Measurements from ENCODE around the gene DPF3.

DPF3 gene

DNA sequence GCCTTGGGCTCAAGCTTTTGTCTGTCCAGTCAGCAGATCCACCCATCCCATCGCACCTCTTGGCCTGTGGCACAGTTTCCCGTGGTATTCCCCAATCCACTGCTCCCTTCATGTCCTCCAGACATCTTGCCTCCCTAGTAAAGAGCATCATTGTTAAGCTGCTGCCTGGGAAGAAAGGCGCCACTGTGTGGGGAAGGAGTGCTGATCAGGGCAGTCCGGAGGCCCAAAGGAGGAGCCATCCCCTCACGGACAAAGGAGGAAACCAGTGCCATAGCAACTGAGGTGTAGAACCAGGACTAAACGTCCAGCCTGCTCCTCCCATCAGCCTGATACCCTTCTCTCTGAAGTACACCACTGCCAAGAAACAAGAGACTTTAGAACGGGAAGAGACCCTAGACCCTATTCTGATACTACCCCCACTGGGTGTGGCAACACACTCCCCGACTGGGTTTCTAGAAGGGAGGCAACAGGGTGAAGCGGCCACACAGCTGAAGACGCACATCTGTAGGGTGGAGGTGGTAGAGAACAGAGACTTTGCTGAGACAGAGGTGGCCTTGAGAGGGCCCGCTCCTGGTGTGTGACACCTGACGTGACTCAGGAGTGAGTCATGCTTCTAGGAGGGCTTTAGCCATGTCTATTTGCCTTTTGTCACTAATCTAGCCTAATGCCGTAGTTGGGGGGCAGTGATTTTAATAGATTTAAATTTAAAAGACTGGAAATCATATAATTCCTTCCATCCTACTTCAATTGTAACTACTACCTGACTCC lies 185.0 kb downstream of the DPF3 start:
- no peak for DNase-seq

DNA sequence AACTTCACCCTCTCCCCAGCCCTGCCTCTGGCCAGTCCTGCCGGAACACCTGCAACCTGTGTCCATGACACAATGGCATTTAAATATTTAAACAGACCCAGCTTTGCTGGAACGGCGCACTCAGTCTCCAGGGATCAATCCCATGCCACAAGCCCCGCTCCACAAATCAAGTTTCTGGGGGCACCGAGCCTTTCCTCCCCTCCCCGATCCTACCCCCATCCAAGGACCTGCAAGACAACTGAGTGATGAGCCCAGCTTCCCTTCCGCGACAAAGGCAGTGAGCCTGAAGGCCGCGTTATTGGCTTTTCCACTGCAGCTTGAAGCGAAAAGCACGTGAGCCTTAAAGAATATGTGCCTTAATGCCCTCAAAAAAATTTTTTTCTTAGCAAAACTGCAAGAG lies 185.7 kb downstream of the DPF3 start:
- DNase-seq: no peak

DNA sequence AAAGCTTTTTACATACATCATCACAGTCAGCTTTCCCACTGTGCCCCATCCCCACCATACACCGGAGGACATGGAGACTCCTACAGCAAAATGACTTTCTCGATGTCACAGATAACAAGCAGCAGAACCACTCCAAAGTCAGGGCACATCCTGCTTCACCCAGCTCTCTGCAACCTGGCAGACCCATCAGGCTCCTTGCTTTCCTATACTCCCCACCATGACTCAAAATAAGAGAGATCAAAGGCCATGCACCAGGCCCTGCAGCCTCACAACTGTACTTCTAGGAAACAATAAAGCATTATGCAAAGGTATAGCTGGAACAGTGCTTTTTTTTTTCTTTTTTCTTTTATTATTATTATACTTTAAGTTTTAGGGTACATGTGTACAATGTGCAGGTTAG lies 187.4 kb downstream of the DPF3 start:
- no peak for DNase-seq

- DNase-seq: no peak
Observed at GRCh38 chr14:72704502-72704901, 189.4 kb downstream of the DPF3 start.

DNA sequence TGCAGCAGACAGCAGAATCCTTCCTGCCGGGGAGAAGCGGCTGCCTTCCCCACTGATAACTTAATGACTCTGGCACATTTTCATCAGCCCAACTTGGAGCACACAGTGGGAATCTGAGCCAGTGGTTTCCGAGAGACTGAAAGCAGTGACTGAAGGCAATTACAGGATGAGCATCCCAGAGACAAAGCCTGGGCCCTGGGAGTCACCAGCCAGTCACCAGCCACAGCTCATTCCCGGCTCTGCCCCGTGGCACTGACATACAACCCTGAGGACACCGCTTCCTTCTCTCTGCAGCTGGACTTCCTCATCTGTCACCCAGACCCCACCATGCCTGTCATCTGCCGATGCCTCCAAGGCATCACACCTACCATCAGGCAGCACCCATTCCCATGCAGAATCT lies 192.3 kb downstream of the DPF3 start:
- DNase-seq: no peak

DNA sequence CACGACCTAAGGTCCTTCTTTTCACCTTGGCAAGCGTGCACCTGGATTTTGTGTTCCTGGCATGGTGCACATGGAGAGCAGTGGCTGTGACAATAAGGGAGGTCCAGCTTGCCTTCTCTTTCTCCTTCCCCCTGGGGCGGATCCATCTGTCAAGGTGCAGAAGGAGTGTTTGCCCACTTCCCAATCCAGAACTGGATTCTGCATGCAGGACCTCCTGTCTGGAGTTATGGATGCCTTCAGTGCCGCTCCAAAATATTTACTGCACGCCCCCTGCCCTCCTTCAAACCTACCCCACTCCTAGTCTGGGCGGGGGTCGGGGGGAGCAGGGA lies 192.7 kb downstream of the DPF3 start:
- DNase-seq: no peak

DNA sequence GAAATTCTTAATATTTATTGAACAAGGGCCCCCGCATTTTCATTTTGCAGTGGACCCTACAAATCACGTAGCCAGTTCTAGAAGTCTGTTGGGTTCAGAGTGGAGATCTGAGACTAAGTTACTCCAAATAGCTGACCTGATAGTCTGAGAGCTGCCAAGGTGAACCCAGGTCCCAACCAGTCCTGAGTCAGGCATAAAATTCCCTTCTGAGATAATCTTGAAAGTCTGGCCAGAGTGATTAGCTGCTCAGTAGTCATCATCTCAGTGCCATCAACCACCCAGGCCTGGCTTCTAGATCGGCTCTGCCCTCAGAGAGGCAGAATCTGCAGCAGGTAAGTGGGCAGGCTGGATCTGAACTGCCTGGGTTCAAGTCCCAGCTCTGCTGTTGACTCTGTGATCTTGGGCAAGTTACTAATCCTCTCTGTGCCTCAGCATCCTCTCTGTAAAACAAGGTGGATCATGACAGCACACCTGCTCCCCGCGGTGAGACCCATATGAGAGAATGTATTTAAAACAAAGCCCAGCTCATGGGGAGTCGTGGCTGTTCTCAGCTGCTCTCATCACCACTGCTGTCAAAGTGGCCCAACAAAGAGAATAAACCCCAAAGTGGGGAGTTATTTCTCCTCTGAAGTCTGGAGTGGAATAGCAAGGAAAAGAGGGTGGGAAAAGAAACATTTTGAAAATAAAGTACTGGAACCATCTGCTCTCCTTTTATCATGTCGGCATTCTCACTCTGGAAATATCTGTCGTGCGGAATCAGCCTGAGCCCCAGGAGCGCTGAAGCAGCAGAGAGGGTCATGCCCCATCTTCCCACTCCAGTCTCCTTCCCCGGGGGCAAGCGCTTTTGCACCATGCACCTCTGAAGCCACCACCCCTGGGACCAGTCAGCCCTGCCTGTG lies 193.3 kb downstream of the DPF3 start:
- DNase-seq: no peak

DNA sequence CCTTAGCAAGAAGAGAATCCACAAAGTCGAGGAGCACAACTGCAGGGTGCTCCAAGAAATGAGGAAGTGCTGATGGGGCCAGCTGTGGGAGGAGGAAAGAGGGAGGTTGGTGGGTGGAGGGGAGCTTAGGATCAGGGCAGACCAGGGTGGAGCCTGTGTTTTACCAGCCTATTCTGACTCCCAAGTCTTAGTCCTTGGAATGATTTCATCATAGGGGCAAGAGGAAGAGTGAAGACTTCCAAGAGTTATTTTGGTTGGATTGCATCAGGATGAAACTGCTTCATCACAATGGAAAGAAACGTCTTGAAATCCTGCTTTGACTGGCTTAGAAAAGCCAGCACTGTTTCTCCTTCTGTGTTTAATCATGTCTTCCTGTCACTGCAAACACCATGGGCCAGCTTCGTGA lies 194.0 kb downstream of the DPF3 start:
- DNase-seq: no peak

DNA sequence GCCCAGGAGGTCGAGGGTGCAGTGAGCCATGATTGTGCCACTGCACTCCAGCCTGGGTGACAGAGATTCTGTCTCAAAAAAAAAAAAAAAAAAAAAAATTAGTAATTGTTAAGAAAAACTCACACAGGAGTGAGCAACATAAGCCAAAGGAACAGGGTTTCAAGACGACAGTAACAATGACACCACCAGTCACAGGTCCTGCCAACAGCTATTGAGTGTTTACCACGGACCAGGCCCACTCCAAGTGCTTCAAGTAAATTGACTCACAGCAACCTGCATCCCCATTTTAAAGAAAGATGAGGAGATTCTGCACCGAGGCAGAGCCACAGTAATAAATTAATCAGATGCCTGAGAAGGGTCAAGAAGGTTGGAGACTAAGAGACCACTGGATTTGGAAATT lies 194.5 kb downstream of the DPF3 start:
- no peak for DNase-seq

DNA sequence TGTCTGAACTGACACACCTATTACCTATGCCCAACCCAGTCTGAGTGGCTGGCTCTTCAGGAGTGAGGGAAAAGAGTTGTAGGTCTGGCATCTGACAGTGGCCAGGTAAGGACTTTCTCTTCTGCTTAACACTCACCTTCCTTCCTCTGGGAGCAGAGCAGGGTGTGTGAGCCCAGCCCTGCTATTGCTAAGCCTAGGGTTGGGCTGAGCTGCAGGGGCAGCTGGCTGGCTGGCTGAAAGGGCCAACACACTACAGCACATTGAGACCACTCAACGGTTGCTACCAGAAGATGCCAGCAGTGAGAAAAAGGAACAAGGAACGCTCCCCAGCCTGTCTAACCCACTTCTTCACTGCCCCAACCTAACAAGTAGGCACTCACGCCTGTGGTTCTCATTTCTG lies 201.2 kb downstream of the DPF3 start:
- DNase-seq: no peak

GRCh38 chr14:72690324-72690723 lies 203.6 kb downstream of the DPF3 start:
- DNase-seq: no peak

DNA sequence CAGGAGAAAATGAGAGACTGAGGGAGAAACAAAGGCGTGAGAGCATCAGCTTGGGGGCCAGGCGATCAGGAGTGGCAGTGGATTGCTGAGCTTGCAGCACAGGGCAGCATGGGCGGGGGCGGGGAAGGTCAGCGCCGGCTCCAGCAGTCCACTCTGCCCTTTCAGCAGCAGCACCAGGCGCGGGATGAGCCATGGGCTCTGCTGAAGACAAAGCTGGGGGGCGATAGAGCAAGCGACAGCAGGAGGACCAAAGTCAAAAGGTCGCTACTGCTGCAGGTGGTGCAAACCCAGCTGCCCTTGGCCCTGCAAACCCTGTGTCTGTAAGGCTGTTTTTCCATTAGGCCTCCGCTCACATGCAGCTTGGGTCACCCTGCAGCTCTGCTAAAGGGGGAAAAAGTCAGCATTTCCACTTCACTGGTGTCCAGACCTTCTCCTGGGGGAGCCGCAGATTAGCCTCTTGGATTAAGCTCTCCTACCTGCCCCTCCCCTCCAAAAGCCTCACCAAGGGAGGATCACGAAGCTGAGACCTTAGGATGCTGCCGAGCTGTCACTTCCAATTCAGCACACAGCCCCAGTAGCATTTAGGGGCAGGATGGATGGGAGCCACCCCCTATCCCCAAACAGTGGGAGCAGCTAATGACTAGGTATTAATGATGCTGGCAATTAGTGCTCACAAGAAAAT lies 204.8 kb downstream of the DPF3 start:
- no peak for DNase-seq

GRCh38 chr14:72686832-72687231 lies 207.1 kb downstream of the DPF3 start:
- no peak for DNase-seq

DNA sequence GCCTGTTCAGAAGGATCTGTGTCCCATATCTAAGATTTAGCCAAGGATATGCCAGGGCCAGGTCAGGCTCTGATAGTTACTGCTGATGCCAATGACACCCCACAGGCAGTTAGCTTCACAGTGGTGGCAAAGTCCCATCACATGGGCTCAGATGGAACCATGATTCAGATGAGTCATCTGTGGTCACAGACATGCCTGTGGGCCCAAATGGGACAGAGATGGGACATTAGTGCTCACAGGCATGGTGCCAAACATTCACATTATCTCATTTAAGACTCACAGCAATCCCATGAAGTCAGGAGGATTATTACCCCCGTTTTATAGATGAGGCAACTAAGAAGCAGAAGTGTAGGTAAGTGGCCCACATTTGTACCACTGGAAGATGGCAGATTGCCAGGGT lies 207.8 kb downstream of the DPF3 start:
- no peak for DNase-seq

DNA sequence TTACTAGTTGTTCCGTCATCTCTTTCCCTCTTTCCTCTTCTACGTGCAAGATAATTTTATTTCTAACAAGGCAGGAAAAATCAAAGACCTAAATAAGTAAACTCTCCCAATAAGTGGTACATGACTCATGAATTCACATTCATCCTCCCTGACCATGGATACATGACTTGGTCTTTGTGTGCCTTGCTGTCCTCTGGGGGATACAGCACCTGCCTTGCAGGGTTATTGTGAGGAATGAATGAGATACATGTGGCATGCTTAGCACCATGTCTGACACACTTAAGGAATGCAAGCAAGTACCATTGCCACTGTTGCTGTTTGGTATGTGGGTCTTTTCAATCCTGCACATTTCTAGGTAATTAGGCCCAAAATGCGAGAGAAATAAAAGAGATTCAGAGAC lies 208.4 kb downstream of the DPF3 start:
- no peak for DNase-seq

DNA sequence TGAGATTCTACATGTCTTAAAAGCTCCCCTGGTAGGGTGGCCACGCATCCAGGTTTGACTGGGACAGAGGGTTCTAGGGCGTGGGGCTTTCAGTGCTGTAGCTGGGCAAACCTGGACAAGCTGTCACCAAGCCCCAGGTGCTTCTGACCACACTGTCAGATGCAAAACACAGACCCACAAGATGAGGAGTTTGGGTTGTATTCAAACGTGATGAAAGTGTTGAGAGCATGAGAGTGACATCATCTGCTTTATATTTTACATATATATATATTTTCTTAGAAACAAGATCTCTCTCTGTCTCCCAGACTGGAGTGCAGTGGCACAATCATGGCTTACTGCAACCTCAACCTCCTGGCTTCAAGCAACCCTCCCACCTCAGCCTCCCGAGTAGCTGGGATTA lies 210.1 kb downstream of the DPF3 start:
- DNase-seq: no peak

DNA sequence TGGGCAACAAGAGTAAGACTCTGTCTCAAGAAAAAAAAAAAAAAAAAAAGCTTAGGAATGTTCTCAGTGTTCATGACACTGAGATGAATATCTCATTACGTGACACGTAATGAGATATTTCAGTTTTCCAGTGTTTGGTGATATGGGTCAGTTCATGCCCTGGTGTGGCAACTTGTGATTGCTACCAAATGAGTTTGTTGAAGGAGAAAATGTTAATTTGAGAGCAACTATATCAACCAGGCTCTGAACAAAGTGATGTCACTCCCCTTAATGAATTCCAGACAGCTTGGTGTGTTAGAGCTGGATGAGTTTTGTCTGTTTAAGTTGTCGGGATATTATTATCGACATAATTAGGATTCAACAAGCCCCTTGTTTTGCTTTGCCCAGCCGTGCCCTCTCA lies 211.7 kb downstream of the DPF3 start:
- no peak for DNase-seq

DNA sequence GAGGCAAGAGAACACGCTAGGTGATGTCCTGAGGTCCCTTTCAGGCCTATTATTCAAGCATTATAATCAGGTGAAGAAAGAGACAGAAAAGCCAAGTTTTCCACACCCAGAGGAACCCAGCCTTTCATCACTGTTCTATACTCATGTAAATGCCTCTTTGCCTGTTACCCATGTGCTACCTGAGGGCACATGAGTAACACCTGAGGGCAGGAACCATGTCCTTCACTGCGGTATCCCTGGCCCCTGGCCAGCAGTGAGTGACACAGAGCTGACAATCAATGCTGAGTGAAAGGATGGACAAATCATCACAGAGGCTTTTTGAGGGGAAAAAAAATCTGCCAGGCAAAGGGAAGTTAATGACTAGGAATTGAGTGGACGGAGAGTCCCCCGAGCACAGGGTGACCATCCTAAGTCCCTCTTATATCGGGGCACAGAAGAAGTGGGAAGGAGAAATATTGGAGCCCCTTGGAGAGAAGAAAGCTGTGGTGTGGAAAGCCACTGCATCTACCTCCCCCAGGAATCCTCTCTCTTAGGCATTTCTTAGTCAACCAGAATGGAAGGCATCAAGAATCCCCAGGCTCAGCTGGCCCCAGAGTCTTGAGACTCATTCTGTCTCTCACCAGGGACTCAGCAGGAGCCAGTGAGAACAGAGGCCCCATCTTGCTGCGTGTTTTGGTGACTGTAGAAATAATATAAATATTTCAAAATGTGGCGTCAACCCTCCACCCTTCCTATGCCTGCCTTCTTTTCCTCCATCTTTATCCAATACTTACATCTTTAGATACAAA lies 212.9 kb downstream of the DPF3 start:
- DNase-seq: no peak

- DNase-seq: no peak
Observed at GRCh38 chr14:72679536-72680151, 214.3 kb downstream of the DPF3 start.

DNA sequence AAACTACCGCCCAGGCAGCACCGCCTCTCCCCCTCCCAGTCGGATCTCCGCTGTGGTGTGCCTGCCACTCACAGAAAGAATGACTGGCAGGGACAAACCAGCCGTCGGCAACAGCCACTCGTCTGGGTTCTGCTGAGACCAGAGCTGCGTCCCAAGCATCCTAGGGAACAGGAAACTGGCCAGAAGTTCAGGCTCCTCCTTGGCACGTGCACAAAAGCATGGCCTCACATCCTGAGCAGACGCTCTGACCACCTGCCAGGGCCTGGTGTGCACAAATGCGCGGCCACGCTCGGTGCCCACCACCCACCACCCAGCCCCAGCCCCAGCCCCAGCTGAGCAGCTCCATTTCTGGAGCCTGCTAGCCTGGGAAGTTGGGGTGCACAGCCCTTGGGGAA lies 214.8 kb downstream of the DPF3 start:
- no peak for DNase-seq

- DNase-seq: no peak
Observed at GRCh38 chr14:72678356-72678755, 215.5 kb downstream of the DPF3 start.

- DNase-seq: no peak
Observed at GRCh38 chr14:72677664-72678063, 216.2 kb downstream of the DPF3 start.

- DNase-seq: no peak
Observed at GRCh38 chr14:72675126-72675525, 218.8 kb downstream of the DPF3 start.

All from NCI-H1436 (cell line).